ENCODE results near the gene RIPK4.
"Not testable (repeated sequence)": the region's sequence is repeated elsewhere in the genome, so short reads cannot be mapped to it uniquely, and the experiment has no call there.

The RIPK4 gene

DNA sequence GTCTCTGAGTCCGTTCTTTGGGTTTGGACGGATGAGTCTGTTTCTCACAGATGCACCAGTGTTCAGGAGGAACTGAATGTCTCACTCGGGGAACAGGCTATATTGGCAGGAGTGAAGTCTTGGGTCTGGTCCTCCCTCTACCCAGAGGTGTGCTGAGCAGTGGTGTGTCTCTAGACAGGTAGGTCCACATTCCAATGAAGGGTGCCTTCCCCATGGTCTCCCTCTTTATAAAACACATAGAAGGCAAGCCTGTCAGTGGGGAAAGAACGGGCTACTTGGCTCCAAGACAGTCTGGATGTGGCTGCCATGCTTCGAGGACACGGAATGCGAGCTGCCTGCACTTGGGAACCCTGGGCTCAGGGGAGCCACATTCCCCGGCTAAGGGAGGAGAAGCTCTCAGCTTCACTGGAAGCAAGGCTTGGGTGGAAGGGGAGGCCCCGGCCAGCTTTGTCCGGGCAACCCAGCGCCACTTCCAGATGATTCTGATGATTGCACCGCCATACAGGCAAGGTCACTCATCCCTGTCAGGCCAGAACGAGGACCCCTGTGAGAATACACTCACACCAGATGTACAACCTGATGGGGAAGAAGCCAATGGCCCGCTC, 29.7 kb upstream of the RIPK4 start:
- DNase-seq (ENCODE audit: low read depth): no peak
- TF ChIP-seq CTCF (IDR thresholded peaks at IDR 0.05; ENCODE audit: control insufficient read depth, extremely low read depth, insufficient read depth): no peak
- no peak overlapping the region for H3K4me3 ChIP-seq (ENCODE audit: low read depth, low read length)

- TF ChIP-seq CTCF (IDR thresholded peaks at IDR 0.05; ENCODE audit: control insufficient read depth, extremely low read depth, insufficient read depth): no peak
- no peak for DNase-seq (ENCODE audit: low read depth)
- no peak overlapping the region for H3K4me3 ChIP-seq (ENCODE audit: low read depth, low read length)
Observed at GRCh38 chr21:41795726-41796125, 28.9 kb upstream of the RIPK4 start.

DNA sequence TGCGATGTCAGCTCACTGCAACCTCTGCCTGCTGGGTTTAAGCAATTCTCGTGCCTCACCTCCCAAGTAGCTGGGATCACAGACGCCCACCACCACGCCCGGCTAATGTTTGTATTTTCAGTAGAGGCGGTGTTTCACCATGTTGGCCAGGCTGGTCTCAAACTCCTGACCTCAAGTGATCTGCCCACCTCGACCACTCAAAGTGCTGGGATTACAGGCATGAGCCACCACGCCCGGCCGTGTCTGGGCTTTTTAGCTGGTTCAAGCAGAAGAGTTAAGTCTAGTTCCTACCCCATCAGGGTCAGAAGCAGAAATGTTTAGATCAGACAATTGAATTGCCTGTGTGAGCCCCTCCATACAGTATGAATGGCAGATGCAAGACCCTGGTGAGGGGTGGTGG, 27.7 kb upstream of the RIPK4 start:
- DNase-seq (ENCODE audit: low read depth): no peak
- TF ChIP-seq CTCF (IDR thresholded peaks at IDR 0.05; ENCODE audit: control insufficient read depth, extremely low read depth, insufficient read depth): no peak
- no peak overlapping the region for H3K4me3 ChIP-seq (ENCODE audit: low read depth, low read length)

DNA sequence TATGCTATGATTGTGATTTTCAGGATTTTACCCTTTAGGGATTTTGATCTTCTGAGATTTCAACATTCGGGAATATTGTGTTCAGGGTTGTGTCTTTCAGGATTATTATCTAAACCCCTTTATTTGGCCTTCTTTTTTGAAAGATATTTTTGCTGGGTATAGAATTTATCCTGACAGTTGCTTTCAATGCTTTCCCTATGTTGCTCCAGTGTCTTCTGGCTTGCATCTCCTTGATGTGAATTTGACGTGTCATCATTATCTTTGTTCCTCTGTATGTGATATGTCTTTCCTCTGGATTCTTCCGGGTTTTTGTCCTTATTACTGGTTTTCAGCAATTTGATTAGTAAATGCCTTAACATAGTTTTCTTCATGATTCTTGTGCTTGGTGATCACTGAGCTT, 25.9 kb upstream of the RIPK4 start:
- no peak overlapping the region for H3K4me3 ChIP-seq (ENCODE audit: low read depth, low read length)
- no peak for TF ChIP-seq CTCF (IDR thresholded peaks at IDR 0.05; ENCODE audit: control insufficient read depth, extremely low read depth, insufficient read depth)
- no peak for DNase-seq (ENCODE audit: low read depth)

DNA sequence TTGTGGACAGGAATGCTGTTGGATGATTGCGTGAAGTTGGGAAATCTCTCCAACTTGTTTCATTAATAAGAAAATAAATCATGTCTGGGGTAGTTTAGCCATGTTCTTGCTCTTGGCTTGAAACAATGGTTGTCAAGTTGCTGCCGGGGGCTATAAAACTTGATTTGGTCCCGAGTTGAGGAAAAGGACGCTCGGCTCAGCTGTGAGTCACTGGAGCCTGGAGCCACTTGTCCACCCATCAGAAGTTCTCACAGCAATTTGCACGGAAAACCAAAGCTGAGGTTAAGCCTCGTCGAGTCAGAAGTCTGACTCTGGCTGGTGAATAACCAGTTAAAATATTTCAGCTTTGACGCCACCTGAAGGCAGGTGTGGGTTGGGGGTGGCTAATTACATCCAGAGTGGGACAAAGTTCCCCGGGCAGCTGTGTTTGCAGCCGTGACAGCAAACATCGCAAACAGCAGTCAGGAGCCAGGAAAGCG, 19.7 kb upstream of the RIPK4 start:
- no peak overlapping the region for H3K4me3 ChIP-seq (ENCODE audit: low read depth, low read length)
- no peak for TF ChIP-seq CTCF (IDR thresholded peaks at IDR 0.05; ENCODE audit: control insufficient read depth, extremely low read depth, insufficient read depth)
- no peak for DNase-seq (ENCODE audit: low read depth)

GRCh38 chr21:41785262-41785661, 18.4 kb upstream of the RIPK4 start:
- not testable (repeated sequence) for DNase-seq (ENCODE audit: low read depth); H3K4me3 ChIP-seq (ENCODE audit: low read depth, low read length)

DNA sequence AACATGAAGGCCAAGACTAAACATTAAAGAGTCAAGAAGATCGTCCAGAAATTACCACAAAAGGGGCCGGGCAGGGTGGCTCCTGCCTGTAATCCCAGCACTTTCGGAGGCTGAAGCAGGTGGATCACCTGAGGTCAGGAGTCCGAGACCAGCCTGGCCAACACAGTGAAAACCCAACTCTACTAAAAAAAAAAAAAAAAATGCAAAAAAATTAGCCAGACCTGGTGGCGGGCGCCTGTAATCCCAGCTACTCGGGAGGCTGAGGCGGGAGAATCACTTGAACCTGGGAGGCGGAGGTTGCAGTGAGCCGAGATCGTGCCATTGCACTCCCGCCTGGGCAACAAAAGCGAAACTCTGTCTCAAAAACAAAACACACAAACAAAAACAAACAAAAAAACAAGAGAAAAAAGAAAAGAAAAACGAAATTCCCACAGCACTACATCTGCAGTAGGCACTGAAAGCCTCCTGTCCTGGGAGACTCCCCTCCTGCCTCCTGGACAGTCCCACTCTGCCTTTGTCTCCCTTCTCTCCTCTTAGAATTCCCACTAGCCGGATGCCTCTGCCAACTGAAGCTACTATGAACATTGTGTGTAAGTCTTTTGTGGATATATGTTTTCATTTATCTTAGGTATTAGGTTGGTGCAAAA, 17.7 kb upstream of the RIPK4 start:
- no peak overlapping the region for H3K4me3 ChIP-seq (ENCODE audit: low read depth, low read length)
- no peak for TF ChIP-seq CTCF (IDR thresholded peaks at IDR 0.05; ENCODE audit: control insufficient read depth, extremely low read depth, insufficient read depth)
- no peak for DNase-seq (ENCODE audit: low read depth)
